ACHN (cell line): Measurements from ENCODE around the gene AIDA.
"Not testable (repeated sequence)": the region's sequence is repeated elsewhere in the genome, so short reads cannot be mapped to it uniquely, and the experiment has no call there.

ENCODE experiments used
- DNase-seq: peaks from one replicate; pipeline ENCODE4 v3.0.0-alpha.2; 2015
- in situ Hi-C: cut with HindIII; loops from 2 replicates; pipeline ENCODE4 v1.10.0; 2017; ENCODE audit warnings: low sequenced_read_pairs, low pct_ligation_motif_present, low pct_unique_long_range_greater_than_20kb

The AIDA gene

DNA sequence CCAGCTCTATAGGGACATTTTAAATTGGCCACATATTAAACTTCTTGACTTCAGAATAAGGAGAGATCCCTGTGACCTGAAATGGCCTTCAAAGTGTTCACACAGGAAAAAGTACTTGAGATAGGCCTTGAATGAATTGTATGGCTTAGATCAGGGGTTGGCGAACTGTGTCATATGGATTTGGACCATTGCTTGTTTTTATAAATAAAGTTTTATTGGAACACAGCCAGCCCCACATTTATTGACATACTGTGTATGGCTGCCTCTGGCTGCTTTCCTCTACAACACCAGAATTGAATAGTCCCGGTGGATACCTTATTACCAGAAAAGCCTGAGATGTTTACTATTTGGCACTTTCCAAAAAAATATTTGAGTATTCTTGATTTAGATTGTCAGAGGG, 4.1 kb upstream of the AIDA start:
- in situ Hi-C loops: no loop called here
- DNase-seq: no peak

DNA sequence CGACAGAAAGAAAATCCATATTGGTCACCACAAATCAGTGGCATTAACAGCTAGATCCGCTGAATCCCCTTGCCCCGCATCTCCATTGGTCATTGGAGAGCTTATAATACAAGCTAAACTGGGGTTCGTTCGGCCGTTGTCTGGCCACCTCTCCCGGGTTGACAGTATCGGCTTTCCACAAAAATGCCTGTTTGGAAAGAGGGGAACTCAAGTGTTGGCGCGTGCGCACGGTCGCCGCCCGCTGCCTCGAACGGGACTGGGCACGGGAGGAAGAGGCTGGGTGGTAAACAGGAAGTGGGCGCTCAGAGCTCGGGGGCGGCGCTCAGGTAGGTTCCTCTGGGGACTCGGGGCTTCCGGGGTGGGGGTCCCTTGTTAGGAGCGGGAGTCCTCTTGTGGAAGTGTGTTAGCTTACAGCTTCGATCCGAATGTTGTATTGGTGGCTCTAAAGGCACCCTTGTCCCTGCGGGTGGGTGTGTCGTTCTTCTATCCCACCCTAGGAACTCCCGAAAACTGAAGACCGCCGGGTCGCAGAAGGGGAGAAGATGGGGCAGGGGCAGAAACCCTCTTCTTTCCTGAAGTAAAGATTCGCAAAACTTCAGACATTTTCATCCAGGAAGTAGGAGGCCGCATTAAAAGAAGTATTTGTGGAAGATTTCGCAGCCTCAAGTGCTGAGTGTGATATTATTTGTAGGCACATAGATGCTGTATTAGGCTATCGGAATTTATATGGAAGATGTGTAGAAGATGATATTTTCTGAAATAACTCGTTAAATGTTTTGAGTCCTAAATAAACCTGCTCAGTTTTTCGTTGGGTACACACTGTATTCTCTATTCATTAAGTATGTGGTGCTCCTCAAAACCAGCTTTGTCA, 1.0 kb upstream of the AIDA start:
- peak; percentile 97 for DNase-seq
- in situ Hi-C loops: no loop called here

DNA sequence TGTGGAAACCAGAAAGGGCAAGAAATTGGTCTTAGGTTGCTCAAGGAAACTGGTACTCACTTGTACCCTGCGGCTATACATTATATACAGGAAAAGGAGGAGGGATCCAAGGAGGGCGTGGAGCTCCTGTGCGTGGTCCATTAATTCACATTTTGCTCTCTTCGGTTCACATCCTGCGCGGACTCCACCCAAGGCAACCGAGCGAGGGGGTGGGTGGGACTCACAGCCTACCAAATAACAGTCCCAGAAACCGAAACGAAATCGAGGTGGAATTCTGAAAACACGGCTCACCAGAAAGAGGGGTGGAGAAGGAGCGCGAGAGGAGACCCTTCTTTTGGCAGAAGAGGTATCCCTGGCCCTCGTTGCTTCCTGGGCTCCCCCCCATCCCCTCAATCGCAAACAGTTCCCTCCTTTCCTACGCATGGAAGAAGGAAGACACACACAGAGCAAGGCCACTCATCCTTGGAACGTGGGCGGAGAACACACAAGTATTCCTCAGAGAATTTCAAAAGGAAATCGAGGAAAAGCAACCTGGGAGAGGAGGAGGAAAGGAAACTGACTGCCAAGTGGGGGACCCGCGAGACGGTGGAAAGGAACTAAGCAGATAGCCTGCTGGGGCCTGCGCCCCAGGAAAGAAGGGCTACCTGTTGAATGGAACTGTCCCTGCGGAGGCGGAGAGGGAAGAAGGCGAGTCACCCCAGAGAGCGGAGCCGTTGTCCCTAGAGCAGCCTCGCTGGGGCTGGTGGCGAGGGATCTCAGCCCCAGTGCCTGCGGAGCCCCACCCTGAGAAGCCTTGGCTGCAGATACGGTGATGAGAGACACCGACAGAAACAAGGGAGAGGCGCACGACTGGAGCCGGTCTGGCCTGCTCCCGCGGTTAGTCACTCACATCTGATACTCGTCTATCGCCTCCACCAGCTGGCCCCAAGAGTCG, 705 bp downstream of the AIDA start:
- DNase-seq: peak; percentile 81
- in situ Hi-C loops: no loop called here

DNA sequence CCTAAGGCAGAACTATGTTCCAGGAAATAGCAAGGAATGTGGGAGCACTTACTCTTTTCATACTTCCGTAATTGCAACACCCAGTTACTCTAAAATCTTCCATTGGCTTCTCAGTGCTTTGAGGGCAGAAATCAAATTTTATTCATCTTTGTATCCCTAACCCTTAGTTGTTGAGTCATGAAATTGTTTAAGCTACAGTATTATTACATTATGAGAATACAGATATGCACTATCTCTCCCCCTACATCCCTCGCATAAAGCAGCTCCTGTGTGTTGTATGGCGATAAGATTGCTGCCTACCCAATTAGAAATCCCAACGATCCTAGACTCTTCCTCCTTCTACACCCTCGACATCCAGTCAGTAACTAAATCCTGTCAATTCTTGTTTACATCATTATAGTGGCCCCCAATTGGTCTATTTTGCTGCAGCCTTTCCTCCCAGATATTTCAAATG, 2.6 kb downstream of the AIDA start:
- in situ Hi-C loops: no loop called here
- no peak for DNase-seq

DNA sequence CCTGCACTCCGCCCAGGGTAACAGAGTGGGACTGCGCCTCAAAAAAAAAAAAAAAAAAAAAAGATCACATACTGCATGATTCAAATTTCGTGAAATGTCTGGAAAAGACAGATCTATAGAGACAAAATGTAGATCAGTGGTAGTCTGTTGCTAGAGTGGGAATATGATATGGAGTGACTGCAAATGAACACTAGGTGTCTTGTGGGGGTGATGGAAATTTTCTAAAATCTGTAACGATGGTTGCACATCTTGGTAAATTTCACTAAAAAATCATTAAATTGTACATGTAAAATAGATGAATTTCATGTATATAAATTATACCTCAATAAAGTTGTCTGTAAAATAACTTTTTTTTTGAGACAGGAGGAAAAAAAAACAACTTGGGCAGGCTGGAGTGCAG, 5.5 kb downstream of the AIDA start:
- in situ Hi-C loops: no loop called here
- no peak for DNase-seq

DNA sequence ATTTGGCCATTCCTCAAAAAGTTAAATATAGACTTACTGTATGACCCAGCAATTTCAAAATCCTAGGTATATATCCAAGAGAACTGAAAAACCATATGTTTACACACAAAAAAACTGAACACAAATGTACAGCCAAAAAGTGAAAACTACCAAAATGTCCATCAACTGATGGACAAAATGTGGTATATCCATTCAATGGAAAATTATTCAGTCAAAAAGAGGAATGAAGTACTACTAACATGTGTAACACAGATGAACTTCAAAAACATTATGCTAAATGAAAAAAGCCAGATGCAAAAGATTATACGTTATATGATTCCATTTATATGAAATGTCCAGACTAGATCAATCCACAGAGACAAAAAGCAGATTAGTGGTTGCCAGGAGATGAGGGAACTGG, 8.0 kb downstream of the AIDA start:
- no peak for DNase-seq

DNA sequence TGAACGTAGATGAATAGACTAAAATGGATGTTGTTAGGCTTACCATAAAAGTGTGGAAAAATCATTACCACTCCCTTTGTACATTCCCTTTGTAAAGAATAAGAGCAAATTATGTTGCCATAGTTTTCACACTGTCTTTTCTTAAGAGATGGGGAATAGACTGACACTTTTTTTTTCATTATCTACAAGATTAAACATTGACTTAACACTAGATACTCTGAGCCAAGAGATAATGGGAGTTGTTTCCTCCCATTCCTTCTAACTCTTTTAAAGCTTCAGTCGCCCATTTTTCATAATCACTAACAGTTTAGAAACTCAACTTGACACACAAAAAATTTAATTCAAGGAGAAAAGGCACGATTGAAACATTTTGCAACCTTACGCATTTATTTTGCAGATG, 10.1 kb downstream of the AIDA start:
- no peak for DNase-seq
- in situ Hi-C loops: no loop called here

More for the DNA sequence above, 8.0 kb downstream of the AIDA start:
- in situ Hi-C loops: no loop called here

DNA sequence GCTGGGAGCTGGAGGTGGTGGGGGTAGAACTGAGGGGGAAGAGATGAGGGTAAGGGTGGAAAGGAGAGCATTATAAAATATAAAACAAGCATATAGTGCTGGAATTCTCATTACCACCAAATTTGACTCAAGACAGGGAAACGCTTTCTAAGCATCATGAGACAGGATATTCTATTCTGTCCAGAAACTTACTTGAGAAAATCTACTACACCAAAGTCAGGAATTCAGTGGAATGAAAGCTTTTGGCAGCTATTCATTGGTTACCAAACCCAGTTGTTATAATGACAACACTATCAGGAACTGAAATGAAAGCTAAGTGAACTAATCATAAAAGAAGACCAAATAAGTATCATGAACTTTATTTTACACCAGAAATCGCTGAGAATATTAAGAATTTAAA, 14.5 kb downstream of the AIDA start:
- in situ Hi-C loops: no loop called here
- no peak for DNase-seq

DNA sequence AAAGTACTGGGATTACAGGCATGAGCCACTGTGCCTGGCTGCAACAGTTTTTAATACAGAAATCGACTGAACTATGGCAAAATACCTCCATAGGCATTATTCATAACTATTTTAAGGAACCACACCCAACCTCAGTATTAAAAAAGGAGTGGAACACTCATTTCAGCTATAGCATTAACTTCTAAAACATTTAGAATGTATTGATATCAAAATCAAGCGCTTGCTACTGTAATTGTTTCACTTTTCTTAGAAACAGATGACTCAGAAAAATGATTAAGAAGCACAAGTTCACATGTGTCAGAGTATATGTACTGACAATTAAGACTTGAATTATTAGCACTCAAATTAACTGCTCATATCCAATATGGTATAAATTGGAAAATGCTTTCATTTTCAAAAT, 15.1 kb downstream of the AIDA start:
- no peak for DNase-seq
- in situ Hi-C loops: no loop called here

DNA sequence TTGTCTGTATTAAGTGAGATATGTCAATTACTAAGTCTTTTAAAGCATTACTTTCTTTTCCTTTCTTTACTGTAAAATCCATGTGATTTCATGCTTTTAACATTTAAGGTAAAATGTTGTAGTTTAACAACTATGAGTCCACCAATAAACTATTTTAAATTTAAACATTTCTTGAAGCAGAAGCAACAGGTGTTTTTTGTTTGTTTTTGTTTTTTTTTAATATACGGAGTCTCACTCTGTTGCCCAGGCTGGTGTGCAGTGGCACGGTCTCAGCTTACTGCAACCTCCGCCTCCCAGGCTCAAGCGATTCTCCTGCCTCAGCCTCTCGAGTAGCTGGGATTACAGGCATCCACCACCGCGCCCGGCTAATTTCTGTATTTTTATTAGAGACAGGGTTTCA, 15.6 kb downstream of the AIDA start:
- in situ Hi-C loops: no loop called here
- DNase-seq: no peak

DNA sequence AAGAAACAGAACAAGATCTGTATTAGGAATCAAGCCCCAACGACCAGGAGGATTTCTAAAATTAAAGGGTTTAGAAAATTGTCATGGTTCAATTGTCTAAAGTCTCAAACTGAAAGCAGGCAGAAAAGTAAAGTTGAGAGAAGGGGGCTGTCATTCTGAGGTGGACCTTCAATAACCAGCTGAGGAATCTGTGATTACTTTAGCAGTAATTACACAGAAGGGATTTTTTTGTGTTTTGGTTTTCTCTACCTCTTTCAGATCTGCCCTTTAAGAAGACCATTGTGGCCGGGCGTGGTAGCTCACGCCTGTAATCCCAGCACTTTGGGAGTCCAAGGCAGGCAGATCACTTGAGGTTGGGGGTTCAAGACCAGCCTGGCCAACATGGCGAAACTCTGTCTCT, 17.4 kb downstream of the AIDA start:
- DNase-seq: no peak
- in situ Hi-C loops: no loop called here

DNA sequence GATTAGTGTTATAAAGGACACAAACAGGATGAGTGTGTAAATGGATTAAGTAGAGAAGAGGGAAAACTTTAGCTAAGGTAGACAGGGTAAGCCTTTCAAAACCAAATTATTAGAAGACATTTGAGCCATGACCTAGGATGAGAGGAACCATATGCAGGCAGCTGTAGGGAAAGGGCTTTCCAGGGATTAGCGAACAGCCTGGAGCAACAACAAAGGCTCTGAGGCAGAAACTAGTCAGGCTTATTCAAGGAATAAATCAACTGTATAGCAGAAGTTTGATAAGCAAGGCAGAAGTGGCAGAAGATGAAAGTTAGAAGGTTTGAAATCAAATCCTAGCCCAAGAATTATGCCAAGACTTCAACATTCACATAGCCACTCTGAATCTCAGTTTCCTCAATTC, 21.3 kb downstream of the AIDA start:
- no peak for DNase-seq
- in situ Hi-C loops: no loop called here

DNA sequence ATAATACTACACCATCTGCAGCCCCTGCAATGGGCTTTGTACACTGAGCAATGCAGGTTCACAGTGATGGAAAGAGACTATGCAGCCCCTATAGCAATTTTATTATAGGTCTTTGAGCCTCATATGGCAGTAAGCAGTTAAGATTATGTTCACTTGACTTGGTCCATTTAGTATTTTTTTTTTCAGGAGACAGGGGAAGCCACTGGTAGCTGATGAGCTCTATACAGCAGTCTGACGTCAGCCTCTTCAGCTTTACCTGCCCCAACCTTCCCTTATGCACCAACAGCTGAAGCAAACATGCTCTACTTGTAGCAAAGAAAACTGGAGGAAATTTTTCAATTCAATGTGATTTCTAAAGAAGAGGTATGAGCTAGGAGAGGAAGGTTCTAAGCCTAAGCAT, 32.2 kb downstream of the AIDA start:
- DNase-seq: no peak
- in situ Hi-C loops: no loop called here

DNA sequence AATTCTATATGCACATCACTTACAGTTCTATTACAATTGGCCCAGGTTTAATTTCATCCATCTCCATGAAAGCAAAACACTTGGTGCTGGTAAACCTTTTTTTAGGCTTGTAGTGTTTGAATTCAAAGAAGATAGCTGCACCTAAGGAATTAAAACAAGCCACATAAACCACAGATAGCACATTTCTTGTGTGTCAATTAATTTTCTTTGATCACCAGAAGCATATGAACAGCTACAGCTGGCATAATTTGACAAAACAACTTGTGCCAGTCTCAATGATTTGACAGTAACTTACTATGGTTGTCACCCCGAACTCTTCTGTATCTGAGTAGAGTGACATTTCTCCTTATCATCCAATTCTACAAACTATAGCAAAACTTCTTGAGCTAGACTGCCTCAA, 42.2 kb downstream of the AIDA start:
- no peak for DNase-seq

DNA sequence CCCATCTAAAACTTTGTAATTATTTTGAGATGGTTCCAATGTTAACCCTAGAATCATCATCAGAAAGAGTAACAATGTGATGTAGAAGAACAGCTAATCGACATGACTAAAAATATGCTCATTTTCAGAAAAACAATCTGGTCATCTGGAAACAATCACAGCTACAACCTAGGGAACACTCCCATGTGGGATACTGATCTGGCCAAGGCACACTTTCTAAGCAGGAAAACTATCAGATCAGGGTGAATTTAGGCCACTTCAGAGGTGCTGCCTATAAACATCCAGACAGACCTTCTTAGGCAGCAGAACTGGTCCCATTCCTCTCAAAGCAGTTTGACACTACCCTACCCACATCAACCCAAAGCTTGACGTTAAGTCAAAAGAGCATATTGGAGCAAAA, 43.2 kb downstream of the AIDA start:
- in situ Hi-C loops: not testable (repeated sequence)

More for the DNA sequence above, 42.2 kb downstream of the AIDA start:
- in situ Hi-C loops: no loop called here

DNA sequence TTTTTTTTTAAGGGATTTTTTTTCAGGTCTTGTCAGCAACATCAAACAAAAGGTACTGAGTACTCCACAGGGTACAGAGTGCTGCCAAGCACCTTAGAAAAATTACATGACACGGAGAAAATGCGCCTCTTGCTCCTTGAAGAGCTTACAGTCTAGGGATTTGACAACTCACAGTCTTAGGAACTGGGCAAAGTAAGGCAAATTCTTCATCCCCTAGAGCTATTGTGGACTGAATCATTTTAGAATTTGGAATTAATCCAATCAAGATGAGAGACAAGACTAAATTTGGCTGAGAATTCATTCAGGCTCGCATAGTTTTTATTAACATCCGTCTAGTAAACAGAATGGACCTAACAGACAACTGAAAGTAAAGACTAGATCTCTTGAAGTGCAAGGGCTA, 44.1 kb downstream of the AIDA start:
- in situ Hi-C loops, DNase-seq: not testable (repeated sequence)

More for the DNA sequence above, 43.2 kb downstream of the AIDA start:
- not testable (repeated sequence) for DNase-seq

DNA sequence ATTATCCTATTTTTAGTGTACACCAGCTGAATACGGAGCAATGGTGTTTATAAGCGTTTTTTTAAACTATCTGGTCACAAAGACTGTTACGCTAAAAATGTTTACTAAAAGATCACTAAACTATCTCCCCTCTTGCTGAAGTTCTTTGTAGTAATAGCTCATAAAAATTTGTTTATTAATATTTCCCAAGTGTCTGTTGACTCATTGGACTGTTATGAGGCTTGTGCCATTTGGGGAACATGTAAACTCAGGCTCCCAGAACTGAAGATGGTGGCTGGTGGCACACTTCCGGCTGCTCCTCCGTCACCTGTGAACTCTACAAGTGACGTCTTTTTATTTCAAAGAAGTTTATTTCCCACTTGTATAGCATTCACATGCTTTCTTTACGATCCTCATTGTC, 46.3 kb downstream of the AIDA start:
- DNase-seq: no peak
- in situ Hi-C loops: no loop called here

DNA sequence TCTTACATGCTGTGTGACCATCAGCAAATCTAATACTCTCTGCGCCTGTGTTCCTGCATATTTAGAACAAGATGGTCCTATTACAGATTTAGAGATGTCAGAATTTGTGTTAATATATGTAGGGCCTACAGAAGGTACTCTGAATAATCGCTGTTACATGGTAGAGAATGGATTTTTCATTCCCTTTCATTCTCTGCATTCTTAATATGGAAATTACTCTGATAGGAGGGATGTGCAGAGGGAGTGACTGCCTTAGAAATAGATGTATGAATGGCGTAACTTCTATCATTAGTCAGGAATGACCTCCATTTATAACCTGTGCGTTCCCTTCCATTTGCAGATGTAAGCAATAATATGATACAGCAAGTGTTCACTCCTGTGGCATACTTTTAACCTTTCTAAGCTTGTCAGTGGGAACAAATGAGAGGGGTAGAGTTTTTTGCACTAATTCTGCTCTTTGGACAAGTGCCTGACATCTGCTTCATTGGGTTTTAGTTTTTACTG, 48.8 kb downstream of the AIDA start:
- DNase-seq: no peak
- in situ Hi-C loops: no loop called here

DNA sequence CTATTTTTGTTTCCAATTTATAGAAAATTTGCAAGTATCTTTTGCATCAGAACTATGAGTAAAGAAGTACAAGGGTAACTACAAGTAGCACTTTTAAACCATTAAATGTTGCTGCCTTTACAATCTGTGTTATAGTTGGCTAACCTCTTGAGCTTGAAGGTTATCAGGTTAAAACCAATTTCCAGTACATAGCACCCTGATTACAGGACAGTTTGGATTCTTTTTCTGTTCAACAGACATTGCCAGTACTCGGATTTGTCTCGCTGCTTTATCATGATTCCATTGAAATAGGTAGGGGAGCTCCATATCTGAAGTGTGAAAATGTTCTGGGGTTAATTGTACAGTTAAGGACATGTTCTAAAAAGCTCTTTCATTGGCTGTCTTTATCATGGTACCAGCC, 54.4 kb downstream of the AIDA start:
- DNase-seq: no peak
- in situ Hi-C loops: no loop called here
